NCI-H1694 treated with DMSO at 0.1 percent for 48 hours (cell line): Measurements from ENCODE around the gene GPR17.

Experiments
- DNase-seq: peaks from one replicate; lab custom pipeline; 2025; lab: John Stamatoyannopoulos, UW

Gene GPR17

DNA sequence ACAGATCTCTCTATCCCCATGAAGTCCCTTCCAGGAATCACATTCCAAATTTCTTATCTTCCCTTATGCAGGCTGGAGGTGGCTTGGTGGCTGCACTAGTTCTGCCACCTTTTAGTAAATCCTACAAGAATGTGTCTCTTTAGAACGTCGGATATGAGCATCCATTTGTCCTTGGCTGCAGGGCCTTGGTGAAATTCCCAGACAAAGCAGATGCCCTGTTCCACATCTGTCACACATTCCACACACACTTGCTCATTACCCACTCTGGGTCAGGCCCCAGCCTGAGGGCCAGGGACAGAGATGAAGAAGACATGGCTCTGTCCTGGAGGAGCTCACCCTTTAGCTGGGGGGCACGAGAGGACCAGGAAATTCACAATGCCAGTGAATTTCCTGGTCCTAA, 31.2 kb upstream of the GPR17 start:
- DNase-seq = no peak

DNA sequence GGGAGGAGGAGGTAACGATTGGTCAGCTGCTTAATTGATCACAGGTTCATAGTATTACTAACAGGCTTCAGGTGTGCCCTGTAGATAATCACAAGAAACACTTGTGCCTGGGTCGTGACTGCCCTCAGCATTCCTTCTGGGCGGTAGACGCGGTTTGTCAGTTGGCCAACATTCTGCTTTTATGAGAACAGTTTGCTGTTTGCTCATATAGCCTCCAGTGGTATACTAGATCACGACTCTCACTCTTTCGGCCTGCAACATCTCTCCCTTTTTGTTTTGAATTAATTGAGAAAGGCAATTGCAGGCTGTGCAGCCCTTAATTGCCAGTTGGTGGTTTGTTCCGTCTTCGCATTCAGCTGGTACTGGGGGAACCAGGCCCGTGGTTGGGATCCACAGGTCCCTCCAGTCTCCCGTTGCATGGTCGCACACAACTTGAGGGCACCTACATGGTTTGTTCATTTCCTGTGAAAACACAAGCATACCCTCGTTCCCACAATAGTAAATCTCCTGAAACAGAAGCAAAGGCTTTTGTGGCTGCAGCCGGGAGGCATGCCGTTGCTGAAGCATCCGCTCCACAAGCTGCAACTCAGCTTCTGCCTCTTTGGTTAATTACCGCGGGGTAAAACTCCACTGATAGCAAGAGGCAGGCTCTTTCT, 30.3 kb upstream of the GPR17 start:
- DNase-seq = no peak

DNA sequence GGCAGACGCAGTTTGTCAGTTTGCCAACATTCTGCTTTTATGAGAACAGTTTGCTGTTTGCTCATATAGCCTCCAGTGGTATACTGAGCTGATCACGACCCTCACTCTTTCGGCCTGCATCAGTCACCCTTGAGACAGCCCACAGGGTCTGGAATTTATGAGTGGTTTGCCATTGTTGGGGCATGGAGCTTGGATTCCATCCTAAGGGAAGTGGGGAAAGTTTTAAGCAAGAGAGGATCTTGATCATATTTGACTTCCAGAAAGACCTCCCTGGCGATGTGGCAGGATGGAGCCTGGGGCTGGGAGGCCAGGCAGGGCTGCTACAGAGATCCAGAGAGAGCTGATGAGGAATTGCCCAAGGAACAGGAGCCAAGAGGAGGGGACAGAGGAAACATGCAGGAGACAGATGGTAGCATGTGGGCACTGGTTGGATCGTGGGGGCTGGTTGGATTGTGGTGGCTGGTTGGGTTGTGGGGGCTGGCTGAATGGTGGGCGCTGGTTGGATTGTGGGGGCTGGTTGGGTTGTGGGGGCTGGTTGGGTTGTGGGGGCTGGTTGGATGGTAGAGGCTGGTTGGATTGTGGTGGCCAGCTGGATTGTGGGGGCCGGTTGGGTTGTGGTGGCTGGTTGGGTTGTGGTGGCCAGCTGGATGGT, 27.3 kb upstream of the GPR17 start:
- DNase-seq = no peak

GRCh38 chr2:127619203-127619590, 26.8 kb upstream of the GPR17 start:
- no peak for DNase-seq

DNA sequence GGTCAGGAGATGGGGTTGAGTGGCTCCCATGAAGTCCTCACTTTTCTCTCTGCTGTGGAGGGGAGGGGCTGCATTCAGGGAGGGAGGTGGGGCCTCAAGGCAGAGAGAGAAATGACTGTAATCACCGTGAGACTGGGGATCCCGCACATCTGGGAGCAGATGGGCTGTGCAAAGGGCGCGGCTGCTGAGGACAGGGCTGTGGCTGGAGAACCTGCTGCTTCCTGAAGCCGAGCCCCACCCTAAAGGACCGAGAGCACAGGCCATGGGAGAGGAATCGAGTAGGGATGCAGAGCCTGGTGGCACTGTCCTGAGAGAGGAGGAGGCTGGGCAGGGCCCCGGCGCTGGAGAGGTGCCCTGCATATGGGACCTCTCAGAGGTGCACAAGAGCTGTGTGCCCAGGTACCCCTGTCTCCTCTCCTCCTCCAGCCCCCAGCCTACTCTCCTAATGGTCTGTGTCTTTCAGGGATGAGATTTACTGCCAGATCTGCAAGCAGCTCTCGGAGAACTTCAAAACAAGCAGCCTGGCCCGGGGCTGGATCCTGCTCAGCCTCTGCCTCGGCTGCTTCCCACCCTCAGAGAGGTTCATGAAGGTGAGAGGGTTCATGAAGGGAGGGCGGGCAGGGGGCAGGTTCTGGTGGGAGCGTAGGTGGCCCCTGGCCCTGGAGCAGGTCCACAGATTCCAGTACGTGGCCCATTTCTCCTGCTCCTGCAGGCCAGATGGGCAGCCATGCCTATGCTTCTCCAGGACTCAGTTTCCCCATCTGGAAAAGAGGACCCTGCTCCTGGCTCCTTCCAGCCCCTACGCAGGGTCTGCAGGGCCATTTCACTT, 25.9 kb upstream of the GPR17 start:
- no peak for DNase-seq

DNA sequence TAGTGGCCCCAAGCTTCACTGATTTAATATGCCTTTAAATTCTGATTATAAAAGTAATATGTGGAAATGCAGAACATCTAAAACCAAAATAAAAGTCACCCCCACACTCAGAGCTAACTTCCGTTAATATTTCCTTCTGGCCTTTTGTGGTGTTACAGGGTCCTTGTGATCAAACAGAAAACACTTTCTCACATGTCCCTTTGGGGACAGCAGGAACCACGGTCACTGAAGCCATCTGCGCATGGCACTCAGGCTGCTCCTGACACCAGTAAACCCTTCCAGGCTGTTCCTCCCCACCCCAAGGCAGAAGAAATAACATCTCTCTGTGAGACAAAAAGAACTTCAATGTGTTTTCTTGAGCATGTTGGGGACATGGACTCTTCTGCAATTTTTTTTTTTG, 25.1 kb upstream of the GPR17 start:
- DNase-seq = no peak

DNA sequence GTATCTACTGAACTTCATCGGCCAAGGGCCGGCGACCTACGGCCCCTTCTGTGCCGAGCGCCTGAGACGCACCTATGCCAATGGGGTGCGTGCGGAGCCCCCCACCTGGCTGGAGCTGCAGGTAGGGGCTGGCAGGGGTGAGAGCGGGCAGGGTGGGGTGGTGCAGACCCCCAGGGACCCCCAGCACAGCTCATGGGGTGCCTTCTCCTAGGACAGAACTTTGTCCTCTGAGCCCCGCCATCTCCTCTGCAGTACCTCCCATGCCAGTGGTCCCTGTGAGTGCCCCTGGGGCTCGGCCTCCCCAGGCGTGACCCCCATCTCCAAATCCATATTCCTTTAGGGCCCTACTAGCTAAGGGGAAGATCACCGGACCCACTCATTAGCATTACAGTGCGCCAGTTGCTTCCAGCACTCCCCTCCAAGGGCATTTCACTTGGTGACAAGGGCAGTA, 23.9 kb upstream of the GPR17 start:
- no peak for DNase-seq

- no peak for DNase-seq
Measured at GRCh38 chr2:127622561-127623387, 23.2 kb upstream of the GPR17 start.

DNA sequence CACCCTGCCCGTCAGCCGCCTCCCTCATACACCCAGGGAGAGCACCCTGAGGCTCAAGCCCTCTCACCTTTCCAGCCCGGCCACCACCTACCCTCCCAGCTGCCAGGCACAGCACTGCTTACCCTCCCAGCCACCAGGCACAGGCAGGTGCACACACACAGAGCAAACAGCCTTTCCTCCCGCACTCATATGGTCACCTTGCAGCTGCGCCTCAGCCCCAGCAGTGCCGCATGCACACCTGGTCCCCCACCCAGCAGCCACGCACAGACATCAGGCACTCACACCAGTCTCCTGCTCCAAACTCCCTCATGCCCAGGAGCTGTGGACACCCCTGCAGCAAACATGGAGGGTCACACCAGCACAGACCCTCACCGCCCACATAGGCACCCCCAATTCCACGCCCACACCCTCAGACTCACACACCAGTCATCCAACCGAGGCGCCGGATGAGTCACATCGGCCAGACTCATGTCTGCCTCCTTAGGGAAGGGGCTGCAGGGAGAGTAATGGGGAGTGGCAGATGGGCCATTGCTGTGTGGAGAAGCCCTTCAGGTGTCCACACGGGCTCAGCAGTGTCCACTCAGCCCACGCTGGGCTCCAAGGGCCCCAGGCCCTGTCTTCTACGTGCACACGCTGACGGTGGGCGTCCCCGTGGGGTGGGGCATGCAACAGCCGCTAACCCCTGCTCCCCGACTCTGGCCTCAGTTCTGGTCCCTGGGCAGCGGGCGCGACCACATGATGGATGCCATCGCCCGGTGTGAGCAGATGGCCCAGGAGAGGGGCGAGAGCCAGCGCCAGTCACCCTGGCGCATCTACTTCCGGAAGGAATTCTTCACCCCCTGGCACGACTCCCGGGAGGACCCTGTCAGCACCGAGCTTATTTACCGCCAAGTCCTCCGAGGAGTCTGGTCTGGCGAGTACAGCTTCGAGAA, 22.3 kb upstream of the GPR17 start:
- DNase-seq = no peak

- DNase-seq = no peak
Measured at GRCh38 chr2:127624320-127624755, 21.6 kb upstream of the GPR17 start.

DNA sequence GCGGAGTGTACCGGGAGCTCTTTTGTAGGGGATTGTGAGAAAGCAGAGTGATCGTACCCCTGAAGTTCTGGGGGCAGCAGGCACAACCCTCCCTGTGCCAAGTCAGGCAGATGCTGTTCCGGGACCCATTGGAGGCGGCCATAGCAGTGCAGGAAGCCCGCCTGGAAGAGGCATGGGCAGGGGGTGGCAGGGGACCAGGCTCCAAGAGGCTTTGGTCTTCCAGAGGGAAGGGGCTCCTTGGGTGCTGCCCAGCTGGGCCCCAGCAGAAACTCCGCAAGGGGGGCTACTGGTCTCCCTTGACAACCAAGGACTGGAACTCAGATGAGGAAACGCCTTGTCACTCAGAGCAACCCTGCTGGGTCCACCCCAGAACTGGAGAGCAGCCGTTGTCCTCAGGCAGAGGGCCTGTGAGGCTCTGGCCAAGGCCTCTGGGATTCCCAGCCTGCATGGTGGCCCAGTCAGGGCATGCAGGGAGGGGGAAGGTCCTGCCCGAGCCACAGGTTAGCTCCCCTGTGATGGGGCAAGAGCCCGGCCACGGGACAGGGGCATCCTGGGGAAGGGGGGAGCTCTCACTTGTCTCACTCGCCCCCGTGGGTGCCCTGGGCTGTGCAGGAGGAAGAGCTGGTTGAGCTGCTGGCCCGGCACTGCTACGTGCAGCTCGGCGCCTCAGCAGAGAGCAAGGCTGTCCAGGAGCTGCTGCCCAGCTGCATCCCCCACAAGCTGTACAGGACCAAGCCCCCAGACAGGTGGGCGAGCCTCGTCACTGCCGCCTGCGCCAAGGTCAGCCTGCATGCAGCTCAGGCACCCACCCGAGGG, 21.0 kb upstream of the GPR17 start:
- no peak for DNase-seq

GRCh38 chr2:127625572-127625951, 20.4 kb upstream of the GPR17 start:
- DNase-seq = no peak

DNA sequence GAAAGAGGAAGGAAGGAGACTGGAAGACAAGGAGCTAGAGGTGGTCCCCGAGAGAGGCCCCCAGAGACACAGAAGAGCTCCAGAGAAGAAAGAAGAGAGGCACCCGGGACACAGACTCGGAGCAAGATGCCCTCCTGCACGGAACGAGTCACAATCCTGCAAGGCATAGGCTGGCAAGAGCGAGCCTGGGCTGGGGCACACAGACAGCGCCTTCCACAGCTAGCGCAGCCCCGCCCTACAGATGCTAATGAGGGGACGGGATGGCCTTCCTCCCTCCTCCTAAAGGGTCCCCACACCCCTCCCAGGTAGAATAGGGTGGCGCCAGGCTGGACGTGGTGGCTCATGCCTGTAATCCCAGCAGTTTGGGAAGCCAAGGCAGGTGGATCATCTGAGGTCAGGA, 19.8 kb upstream of the GPR17 start:
- DNase-seq = no peak

GRCh38 chr2:127626917-127627739, 18.8 kb upstream of the GPR17 start:
- no peak for DNase-seq

- DNase-seq = no peak
Measured at GRCh38 chr2:127627740-127628571, 18.0 kb upstream of the GPR17 start.

DNA sequence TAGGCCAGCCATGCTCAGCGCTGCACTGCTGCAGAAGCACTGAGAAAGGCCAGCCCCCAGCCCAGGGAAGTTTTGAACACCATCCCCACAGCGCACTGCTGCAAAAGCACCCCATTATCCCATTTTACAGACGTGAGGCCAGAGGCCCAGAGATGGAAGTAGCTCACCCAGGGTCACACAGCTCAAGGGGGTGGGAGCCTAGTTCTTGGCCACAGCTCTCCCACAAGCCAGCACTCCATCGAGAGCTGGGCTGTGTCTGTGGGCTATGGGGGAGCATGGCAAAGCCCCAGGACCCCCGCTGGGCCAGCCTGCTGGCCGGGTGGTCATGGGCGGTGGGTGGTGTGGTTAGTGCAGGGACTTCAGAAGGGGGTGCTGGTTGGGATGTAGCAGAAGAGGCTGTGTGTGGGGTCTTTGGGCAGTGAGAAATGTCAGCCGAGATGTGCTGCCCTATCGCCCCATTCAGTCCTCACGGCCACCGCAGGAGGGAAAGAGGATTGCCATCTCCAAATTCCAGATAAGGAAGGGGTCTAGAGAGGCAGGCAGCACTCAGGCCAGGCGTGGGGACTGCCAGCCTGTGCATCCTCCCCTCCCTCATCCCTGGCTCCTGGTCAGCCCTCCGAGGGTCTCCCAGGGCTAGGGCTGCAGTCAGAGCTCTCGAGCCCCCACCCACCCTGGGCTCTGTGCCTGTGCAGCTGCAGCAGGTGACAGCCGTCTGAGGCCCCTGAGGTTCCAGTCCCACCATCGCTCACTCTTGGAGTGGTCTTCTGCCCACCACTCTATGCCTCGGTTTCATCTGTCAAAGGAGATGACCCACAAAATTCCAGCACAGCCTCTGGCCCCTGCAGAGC, 17.0 kb upstream of the GPR17 start:
- DNase-seq = no peak

DNA sequence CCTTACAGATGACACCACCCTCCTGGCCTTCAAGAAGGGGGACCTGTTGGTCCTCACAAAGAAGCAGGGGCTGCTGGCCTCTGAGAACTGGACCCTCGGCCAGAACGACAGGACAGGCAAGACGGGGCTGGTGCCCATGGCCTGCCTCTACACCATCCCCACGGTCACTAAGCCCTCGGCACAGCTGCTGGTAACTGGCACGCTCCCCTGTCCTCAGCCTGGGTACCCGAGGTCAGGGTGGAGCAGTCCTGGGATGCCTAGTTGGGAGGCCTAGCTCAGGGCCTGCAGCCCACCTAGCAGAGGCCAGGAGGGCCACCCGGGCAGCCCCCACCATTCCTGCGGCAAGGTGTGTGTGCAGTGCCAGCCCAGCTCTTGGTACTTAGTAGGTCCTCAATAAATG, 16.3 kb upstream of the GPR17 start:
- no peak for DNase-seq
